GM12878 (cell line): Measurements from ENCODE around the gene MED10. TPM values are rescaled to one million over a fixed set of nuclear protein-coding genes. Genes with fewer than 3 reads are reported as not detected.

Experiments used
- ATAC-seq: fragments of 200-7000 bp; cut with Tn5 transposase; 3 replicates; pipeline ENCODE4 v1.9.1; 2020; ENCODE audit warnings: mild to moderate bottlenecking, moderate library complexity
- BruUV-seq: library from RNA; stranded (reverse); fragments of 400-500 nt; replicated peaks from 2 replicates; lab custom pipeline; 2021; lab: Mats Ljungman, UMichigan
- CTCF ChIA-PET: fragments of 300-600 bp; sonication (Branson Sonifier 250); formaldehyde crosslinking; extraction: SDS; loops from one replicate; lab custom pipeline; 2021; ENCODE audit warnings: inconsistent platforms; lab: Yijun Ruan, JAX
- POLR2A ChIA-PET: fragments of 350-600 bp; formaldehyde crosslinking; extraction: SDS; loops from one replicate; lab custom pipeline; 2021; ENCODE audit warnings: inconsistent platforms; lab: Charles Lee
- RAD21 ChIA-PET: fragments of 300-600 bp; sonication (Branson Sonifier 250); formaldehyde crosslinking; loops from one replicate; lab custom pipeline; 2023; ENCODE audit warnings: antibody characterized with exemption; ENCODE audit not compliant: unreplicated experiment; lab: Charles Lee
- SMC1A ChIA-PET: fragments of 300-600 bp; sonication (Branson Sonifier 250); formaldehyde crosslinking; loops from one replicate; lab custom pipeline; 2023; ENCODE audit not compliant: unreplicated experiment, uncharacterized antibody; lab: Charles Lee
- DNase-seq: peaks from one replicate; pipeline ENCODE4 v3.0.0-alpha.2; 2011; ENCODE audit warnings: low read depth, low spot score
- FAIRE-seq: peaks from 3 replicates; lab custom pipeline; 2011; peaks lifted over from hg19 to GRCh38; lab: Jason Lieb, UNC
- H2AFZ ChIP-seq: 2 replicates; pipeline ENCODE4 v1.6.0; 2011; ENCODE audit warnings: low read depth, low read length, control low read depth; ENCODE audit not compliant: control insufficient read depth
- H3K27ac ChIP-seq: 2 replicates; pipeline ENCODE4 v1.5.1; 2011; ENCODE audit warnings: control low read depth; ENCODE audit not compliant: control insufficient read depth, insufficient read depth
- H3K27me3 ChIP-seq, 2 experiments: replicated peaks in 1 of 2; 2 replicates each; pipeline versions ENCODE4 v1.6.0 to v1.6.1; 2011; ENCODE audit warnings: low read length in 1 of 2; ENCODE audit not compliant: control insufficient read depth in 2 of 2, insufficient read depth in 2 of 2
- H3K36me3 ChIP-seq, 2 experiments: 2 replicates each; pipeline ENCODE4 v1.5.1; 2011; ENCODE audit warnings: low read length in 1 of 2; ENCODE audit not compliant: control insufficient read depth in 2 of 2, insufficient read depth in 2 of 2
- H3K4me1 ChIP-seq: 2 replicates; pipeline ENCODE4 v1.6.1; 2011; ENCODE audit warnings: mild to moderate bottlenecking, low read length, moderate library complexity, mixed read lengths; ENCODE audit not compliant: control insufficient read depth, insufficient read depth
- H3K4me2 ChIP-seq: 2 replicates; pipeline ENCODE4 v1.6.0; 2011; ENCODE audit warnings: control low read depth; ENCODE audit not compliant: control insufficient read depth, insufficient read depth
- H3K4me3 ChIP-seq: fragments of 200-600 bp; sonication (generic); 2 replicates; pipeline ENCODE4 v1.5.1; 2016
- H3K79me2 ChIP-seq: 2 replicates; pipeline ENCODE4 v1.6.0; 2011; ENCODE audit warnings: low read length; ENCODE audit not compliant: control insufficient read depth, insufficient read depth
- H3K9ac ChIP-seq: 2 replicates; pipeline ENCODE4 v1.8.0; 2011; ENCODE audit warnings: low read length, control low read depth, mixed read lengths; ENCODE audit not compliant: control insufficient read depth, insufficient read depth
- H3K9me3 ChIP-seq: replicated peaks from 3 replicates; pipeline ENCODE4 v1.5.1; 2011; ENCODE audit warnings: mild to moderate bottlenecking, low read length; ENCODE audit not compliant: control insufficient read depth, insufficient read depth
- H4K20me1 ChIP-seq: 2 replicates; pipeline ENCODE4 v1.6.0; 2011; ENCODE audit not compliant: control insufficient read depth, insufficient read depth
- CHD4 ChIP-seq: fragments of 200-600 bp; sonication (generic); IDR thresholded peaks from 2 replicates; pipeline ENCODE4 v1.6.1; 2016; ENCODE audit warnings: mild to moderate bottlenecking
- CREB1 ChIP-seq: IDR thresholded peaks from 2 replicates; pipeline ENCODE4 v1.6.1; 2012; ENCODE audit warnings: low read depth, mild to moderate bottlenecking, inconsistent platforms
- EED ChIP-seq: sonication (generic); IDR thresholded peaks from 2 replicates; pipeline ENCODE4 v1.6.1; 2016; ENCODE audit warnings: antibody characterized with exemption, low read depth
- IKZF1 ChIP-seq: fragments of 450-650 bp; conservative IDR thresholded peaks from 2 replicates; pipeline ENCODE4 v1.6.1; 2017; ENCODE audit warnings: antibody characterized with exemption, mild to moderate bottlenecking
- MYB ChIP-seq: fragments of 150-350 bp; IDR thresholded peaks from 2 replicates; pipeline ENCODE4 v1.6.1; 2014; ENCODE audit warnings: mild to moderate bottlenecking, low read depth, low read length, borderline replicate concordance
- POLR2AphosphoS2 ChIP-seq: IDR thresholded peaks from 2 replicates; pipeline ENCODE4 v1.6.1; 2011; ENCODE audit warnings: low read depth, mild to moderate bottlenecking, low read length, improper control_type of control experiment, moderate library complexity
- RUNX3 ChIP-seq: IDR thresholded peaks from 2 replicates; pipeline ENCODE4 v1.6.1; 2012; ENCODE audit warnings: low read length, inconsistent platforms
- TCF12 ChIP-seq: IDR thresholded peaks from 2 replicates; pipeline ENCODE4 v1.6.1; 2011; ENCODE audit warnings: low read depth, mild to moderate bottlenecking, low read length
- WGBS: methylation state at CpG from one replicate; pipeline ENCODE4 v1.1.6; 2016; ENCODE audit warnings: low lambda C conversion rate; ENCODE audit not compliant: insufficient replicate concordance, insufficient coverage; ENCODE audit errors: missing lambda C conversion rate; 5-methylcytosine and 5-hydroxymethylcytosine counted together
- in situ Hi-C: fragments of 300-500 bp; cut with MboI; formaldehyde crosslinking; loops from 9 replicates; pipeline ENCODE4 v1.14.3; 2018; ENCODE audit warnings: mixed read lengths
- intact Hi-C: fragments of 100-400 bp; cut with micrococcal nuclease; formaldehyde crosslinking; loops from one replicate; pipeline ENCODE4 v1.14.2; 2022; ENCODE audit not compliant: unreplicated experiment
- polyA plus RNA-seq, 11 experiments: library from polyadenylated mRNA; depleted of rRNA in 4 of 11; unstranded in 6 of 11; stranded (reverse) in 5 of 11; fragments of >200 nt; fragmentation: Nextera tagmentation in 4 of 11; fragmentation: Illumina TruSeq in 1 of 11; extraction: Ambion mirVana in 4 of 11; extraction: Trizol in 1 of 11; gene quantifications; 1 replicate in 1 of 11; 2 replicates in 10 of 11; pipeline versions ENCODE4 v1.2.1 to v1.2.3, GENCODE V29; 2011 to 2016; ENCODE audit warnings: inconsistent platforms in 2 of 11, missing spikeins in 2 of 11, low read depth in 1 of 11
- total RNA-seq, 4 experiments: library from RNA; depleted of rRNA in 3 of 4; stranded (reverse); fragments of >200 nt in 3 of 4; fragmentation: Illumina TruSeq in 1 of 4; extraction: Trizol in 1 of 4; gene quantifications; 2 replicates each; pipeline versions ENCODE4 v1.2.1 to v1.2.3, GENCODE V29; 2013 to 2021
- TF ChIP-seq, protein P1 (sequence below): IDR thresholded peaks from 2 replicates; pipeline ENCODE4 v1.6.1; 2012; ENCODE audit warnings: low read depth, low read length, improper control_type of control experiment
- TF ChIP-seq, protein P2 (sequence below): IDR thresholded peaks from 2 replicates; pipeline ENCODE4 v1.6.1; 2012; ENCODE audit warnings: low read length, inconsistent platforms
- TF ChIP-seq, protein P3 (sequence below): IDR thresholded peaks from 2 replicates; pipeline ENCODE4 v1.6.1; 2011; ENCODE audit warnings: mild to moderate bottlenecking, low read depth, low read length, moderate library complexity; ENCODE audit not compliant: insufficient replicate concordance

The MED10 gene
- total and polyA plus RNA-seq, 10 of the 15 experiments (the other 5 are each of a cell fraction or from before 2014, with no cell fraction given), result 21.2 to 111 (median 46.6) TPM

DNA sequence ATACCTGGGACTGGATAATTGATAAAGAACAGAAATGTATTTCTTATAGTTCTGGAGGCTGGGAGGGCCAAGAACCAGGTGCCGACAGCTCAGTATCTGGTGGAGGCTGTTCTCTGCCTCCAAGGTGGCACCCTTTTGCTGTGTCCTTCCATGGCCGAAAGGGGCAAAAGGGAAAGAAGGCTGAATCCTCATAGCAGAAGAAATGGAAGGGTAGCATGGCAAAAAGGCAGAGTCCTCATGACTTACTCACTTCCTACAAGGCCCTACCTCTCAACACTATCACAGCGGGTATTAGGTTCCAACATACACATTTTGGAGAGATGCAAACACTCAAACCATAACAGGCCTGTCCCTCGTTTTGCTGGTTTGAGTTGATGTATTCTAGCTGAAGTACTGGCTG lies 25.1 kb upstream of the MED10 start:
- Histone ChIP-seq H3K9ac (no peak overlapping the region), H3K4me2 (no peak overlapping the region), H3K4me3 (no peak overlapping the region), H3K27ac (no peak overlapping the region; the same call in 1 of the 2 replicates), H2AFZ (no peak overlapping the region), H3K9me3 (no peaks in the 10 kb centered on the region), H3K79me2 (no peaks in the 10 kb centered on the region), H3K27me3 (peaks cover 0 to 2% of the 10 kb centered on the region in 2 experiments; a peak in 2 of 4 replicates), H4K20me1 (no peaks in the 10 kb centered on the region), H3K4me1 (peaks cover 8% of the 10 kb centered on the region), H3K36me3 (no peaks in the 10 kb centered on the region)
- ChIA-PET POLR2A (interaction anchor here (1.2 to 1.3 kb wide), 2 partner anchors 18 to 25 kb away, joined by 3 to 4 read pairs; partner anchors contain the start of gene MED10), SMC1A (interaction anchor here (0.8 to 1.0 kb wide), 2 partner anchors 27 to 237 kb away, joined by 3 to 5 read pairs; no protein-coding TSS in a partner anchor), CTCF (interaction anchor here (0.7 to 1.7 kb wide), 4 partner anchors 18 to 94 kb away, joined by 3 to 4 read pairs (median 4); partner anchors contain the start of gene MED10), RAD21 (interaction anchor here (0.9 to 1.0 kb wide), 2 partner anchors 25 to 80 kb away, joined by 3 to 5 read pairs; partner anchors contain the start of gene MED10)
- 75% methylated on average over 4 of the region's 4 CpGs for WGBS
- no peak for TF ChIP-seq CHD4
- no peak for TF ChIP-seq TCF12
- TF ChIP-seq MYB, result no peak
- TF ChIP-seq CREB1, result no peak
- TF ChIP-seq IKZF1, result 0 out of 2 replicates have a peak, but pooled peaks have one; percentile 6
- TF ChIP-seq, protein P1, sequence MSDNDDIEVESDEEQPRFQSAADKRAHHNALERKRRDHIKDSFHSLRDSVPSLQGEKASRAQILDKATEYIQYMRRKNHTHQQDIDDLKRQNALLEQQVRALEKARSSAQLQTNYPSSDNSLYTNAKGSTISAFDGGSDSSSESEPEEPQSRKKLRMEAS, result no peak
- DNase-seq, result no peak
- BruUV-seq, result no TSS peak
- intact Hi-C loops (no loop called here), in situ Hi-C loops (no loop called here)
- ATAC-seq, result peak; percentile 13; the same call in 2 of the 3 replicates
- FAIRE-seq, result no peak

DNA sequence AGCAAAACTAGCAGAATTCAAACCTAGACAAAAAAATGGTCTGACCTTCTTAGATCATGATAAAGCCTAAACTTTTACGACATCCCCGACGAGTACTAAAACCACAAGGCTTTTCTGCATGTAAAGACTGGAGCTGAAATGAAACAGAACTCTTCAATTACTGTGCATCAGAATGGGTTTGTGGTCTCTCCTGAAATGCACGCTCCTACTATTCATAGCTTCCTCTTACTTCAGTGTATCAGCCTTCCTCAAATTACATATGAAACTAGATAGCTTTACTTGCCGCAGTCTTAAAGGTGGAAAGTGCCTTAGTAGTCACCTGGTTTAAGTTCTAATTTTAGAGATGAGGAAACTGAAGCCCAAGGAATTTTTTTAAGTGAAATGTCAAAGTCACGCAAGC lies 24.6 kb upstream of the MED10 start:
- RAD21 ChIA-PET, result interaction anchor here (0.5 to 1.0 kb wide), 3 partner anchors 25 to 979 kb away, joined by 3 to 5 read pairs (median 3); partner anchors contain the start of gene MED10
- in situ Hi-C loops, result no loop called here
- peaks cover 0 to 2% of the 10 kb centered on the region in 2 experiments; a peak in 2 of 4 replicates for H3K27me3 ChIP-seq
- peak overlapping the region; percentile 69; the same call in 1 of the 2 replicates for H3K4me2 ChIP-seq
- no peak overlapping the region for H3K9ac ChIP-seq
- ATAC-seq (peak; percentile 72), FAIRE-seq (peak; percentile 59), DNase-seq (peak; percentile 24)
- H3K9me3 ChIP-seq, result no peaks in the 10 kb centered on the region
- H3K4me3 ChIP-seq, result no peak overlapping the region
- peaks cover 8% of the 10 kb centered on the region for H3K4me1 ChIP-seq
- no peaks in the 10 kb centered on the region for H4K20me1 ChIP-seq
- intact Hi-C loops, result no loop called here
- H3K27ac ChIP-seq, result no peak overlapping the region; the same call in 1 of the 2 replicates
- SMC1A ChIA-PET, result interaction anchor here (1.0 kb wide), 2 partner anchors 236 to 249 kb away, joined by 3 read pairs; no protein-coding TSS in a partner anchor
- no peaks in the 10 kb centered on the region for H3K36me3 ChIP-seq
- H2AFZ ChIP-seq, result no peak overlapping the region
- POLR2A ChIA-PET, result interaction anchor here (1.2 to 1.3 kb wide), 2 partner anchors 17 to 25 kb away, joined by 3 to 4 read pairs; partner anchors contain the start of gene MED10
- H3K79me2 ChIP-seq, result no peaks in the 10 kb centered on the region
- CTCF ChIA-PET, result interaction anchor here (0.6 to 1.7 kb wide), 7 partner anchors 12 to 314 kb away, joined by 3 to 4 read pairs (median 3); partner anchors contain the start of gene MED10
- BruUV-seq, result no TSS peak
- WGBS, result 46% methylated on average over 6 of the region's 6 CpGs
- peak; percentile 82 for TF ChIP-seq RUNX3
- TF ChIP-seq, protein P2, sequence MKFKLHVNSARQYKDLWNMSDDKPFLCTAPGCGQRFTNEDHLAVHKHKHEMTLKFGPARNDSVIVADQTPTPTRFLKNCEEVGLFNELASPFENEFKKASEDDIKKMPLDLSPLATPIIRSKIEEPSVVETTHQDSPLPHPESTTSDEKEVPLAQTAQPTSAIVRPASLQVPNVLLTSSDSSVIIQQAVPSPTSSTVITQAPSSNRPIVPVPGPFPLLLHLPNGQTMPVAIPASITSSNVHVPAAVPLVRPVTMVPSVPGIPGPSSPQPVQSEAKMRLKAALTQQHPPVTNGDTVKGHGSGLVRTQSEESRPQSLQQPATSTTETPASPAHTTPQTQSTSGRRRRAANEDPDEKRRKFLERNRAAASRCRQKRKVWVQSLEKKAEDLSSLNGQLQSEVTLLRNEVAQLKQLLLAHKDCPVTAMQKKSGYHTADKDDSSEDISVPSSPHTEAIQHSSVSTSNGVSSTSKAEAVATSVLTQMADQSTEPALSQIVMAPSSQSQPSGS, result 0 out of 2 replicates have a peak, but pooled peaks have one; percentile 21
- TF ChIP-seq EED, result peak; percentile 44; the same call in 1 of the 2 replicates
- no peak for TF ChIP-seq POLR2AphosphoS2
- TF ChIP-seq, protein P3, sequence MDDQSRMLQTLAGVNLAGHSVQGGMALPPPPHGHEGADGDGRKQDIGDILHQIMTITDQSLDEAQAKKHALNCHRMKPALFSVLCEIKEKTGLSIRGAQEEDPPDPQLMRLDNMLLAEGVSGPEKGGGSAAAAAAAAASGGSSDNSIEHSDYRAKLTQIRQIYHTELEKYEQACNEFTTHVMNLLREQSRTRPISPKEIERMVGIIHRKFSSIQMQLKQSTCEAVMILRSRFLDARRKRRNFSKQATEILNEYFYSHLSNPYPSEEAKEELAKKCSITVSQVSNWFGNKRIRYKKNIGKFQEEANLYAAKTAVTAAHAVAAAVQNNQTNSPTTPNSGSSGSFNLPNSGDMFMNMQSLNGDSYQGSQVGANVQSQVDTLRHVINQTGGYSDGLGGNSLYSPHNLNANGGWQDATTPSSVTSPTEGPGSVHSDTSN, result no peak
